NT2/D1 (cell line): ENCODE data around the gene HS1BP3.

ENCODE experiments used
- SUZ12 ChIP-seq: IDR thresholded peaks from 2 replicates; pipeline ENCODE4 v1.6.1; 2011; ENCODE audit not compliant: insufficient read length, insufficient read depth; ENCODE audit errors: extremely low read depth
- YY1 ChIP-seq: IDR thresholded peaks from 2 replicates; pipeline ENCODE4 v1.6.1; 2011; ENCODE audit not compliant: insufficient read length, insufficient read depth
- ZNF274 ChIP-seq: IDR thresholded peaks from 2 replicates; pipeline ENCODE4 v1.6.1; 2011; ENCODE audit warnings: mild to moderate bottlenecking, low read depth, low read length

- TF ChIP-seq YY1 (no peak), ZNF274 (no peak), SUZ12 (no peak)
Measured at GRCh38 chr2:20654535-20654813, 3.6 kb upstream of the HS1BP3 start.
